K562 (cell line): ENCODE results near the gene KRT80. TPM values are rescaled to one million over a fixed set of nuclear protein-coding genes. Genes with fewer than 3 reads are reported as not detected.

Experiments used
- ATAC-seq: fragments of 200-7000 bp; cut with Tn5 transposase; 3 replicates; pipeline ENCODE4 v1.9.1; 2020; ENCODE audit warnings: moderate library complexity
- BruUV-seq: library from RNA; stranded (reverse); fragments of 400-500 nt; replicated peaks from 2 replicates; lab custom pipeline; 2021; lab: Mats Ljungman, UMichigan
- CTCF ChIA-PET: fragments of 300-600 bp; formaldehyde crosslinking; extraction: SDS; loops from one replicate; lab custom pipeline; 2021; ENCODE audit warnings: low intra/inter-chr PET ratio; lab: Yijun Ruan, JAX
- POLR2A ChIA-PET: fragments of 300-600, 350-650 bp; sonication (Branson Sonifier 250); formaldehyde crosslinking; extraction: SDS; loops from one replicate; lab custom pipeline; 2021; ENCODE audit warnings: antibody characterized with exemption, inconsistent platforms; lab: Yijun Ruan, JAX
- DNase-seq, 4 experiments: peaks; one replicate each; pipeline versions ENCODE4 v3.0.0 to v3.0.0-alpha.2; 2011 to 2018; ENCODE audit warnings: low spot score in 3 of 4, mixed read lengths in 3 of 4; ENCODE audit errors: extremely low read depth in 1 of 4
- FAIRE-seq: peaks from 2 replicates; lab custom pipeline; 2011; peaks lifted over from hg19 to GRCh38; lab: Jason Lieb, UNC
- H2AFZ ChIP-seq: 2 replicates; pipeline ENCODE4 v1.6.0; 2011; ENCODE audit warnings: low read depth, low read length, control low read depth, inconsistent platforms
- H3K27ac ChIP-seq: fragments of 200-600 bp; 3 replicates; pipeline ENCODE4 v1.8.0; 2011; ENCODE audit warnings: low read depth, mild to moderate bottlenecking, control low read depth, inconsistent platforms, low read length, moderate library complexity, mixed read lengths; ENCODE audit errors: extremely low read depth
- H3K27me3 ChIP-seq, 2 experiments: fragments of 300-600 bp in 1 of 2; 2 replicates in 1 of 2; 3 replicates in 1 of 2; pipeline versions ENCODE4 v1.6.0 to v1.8.0; 2011; ENCODE audit warnings: inconsistent platforms in 2 of 2, low read length in 2 of 2, mild to moderate bottlenecking in 1 of 2, mixed read lengths in 1 of 2, moderate library complexity in 1 of 2; ENCODE audit not compliant: control insufficient read depth in 2 of 2, insufficient read depth in 2 of 2
- H3K36me3 ChIP-seq: fragments of 300-600 bp; 3 replicates; pipeline ENCODE4 v1.8.0; 2011; ENCODE audit warnings: mild to moderate bottlenecking, low read length, inconsistent platforms; ENCODE audit not compliant: control insufficient read depth, insufficient read depth
- H3K4me1 ChIP-seq, 2 experiments: fragments of 200-600 bp in 1 of 2; replicated peaks in 1 of 2; 2 replicates in 1 of 2; 3 replicates in 1 of 2; pipeline versions ENCODE4 v1.5.1 to v1.8.0; 2011; ENCODE audit warnings: inconsistent platforms in 2 of 2, low read length in 2 of 2, mild to moderate bottlenecking in 1 of 2, mixed read lengths in 1 of 2, moderate library complexity in 1 of 2; ENCODE audit not compliant: control insufficient read depth in 2 of 2, insufficient read depth in 2 of 2
- H3K4me2 ChIP-seq: 2 replicates; pipeline ENCODE4 v1.6.1; 2011; ENCODE audit warnings: low read length, control low read depth, inconsistent platforms, mixed read lengths; ENCODE audit not compliant: insufficient read depth
- H3K4me3 ChIP-seq: fragments of 200-600 bp; sonication (generic), shearing (Covaris generic); 2 replicates; pipeline ENCODE4 v1.5.1; 2016; ENCODE audit warnings: control low read depth, inconsistent platforms
- H3K79me2 ChIP-seq: fragments of 200-600 bp; 3 replicates; pipeline ENCODE4 v1.8.0; 2011; ENCODE audit warnings: low read length, inconsistent platforms; ENCODE audit not compliant: control insufficient read depth, insufficient read depth
- H3K9ac ChIP-seq, 2 experiments: 2 replicates each; pipeline versions ENCODE4 v1.6.0 to v1.6.1; 2011; ENCODE audit warnings: low read depth in 2 of 2, low read length in 2 of 2, control low read depth in 1 of 2, inconsistent platforms in 1 of 2, mild to moderate bottlenecking in 1 of 2, mixed read lengths in 1 of 2; ENCODE audit not compliant: insufficient read depth in 1 of 2
- H3K9me1 ChIP-seq: one replicate; pipeline ENCODE4 v1.6.0; 2011; ENCODE audit warnings: inconsistent platforms, mild to moderate bottlenecking, low read length, moderate library complexity; ENCODE audit not compliant: control insufficient read depth, insufficient read depth
- H3K9me3 ChIP-seq: replicated peaks from 2 replicates; pipeline ENCODE4 v1.5.1; 2011; ENCODE audit warnings: low read depth, low read length, inconsistent platforms; ENCODE audit not compliant: control insufficient read depth, insufficient read depth
- H4K20me1 ChIP-seq: replicated peaks from 2 replicates; pipeline ENCODE4 v1.6.1; 2011; ENCODE audit warnings: low read length, inconsistent platforms, mixed read lengths; ENCODE audit not compliant: control insufficient read depth, insufficient read depth
- BCL6 ChIP-seq: fragments of 250-450 bp; sonication (Bioruptor Pico); IDR thresholded peaks from 2 replicates; pipeline ENCODE4 v1.4.0; 2020
- GTF2F1 ChIP-seq: IDR thresholded peaks from 2 replicates; pipeline ENCODE4 v1.6.1; 2011; ENCODE audit warnings: low read depth, low read length, improper control_type of control experiment
- KLF13 ChIP-seq: fragments of 450-650 bp; IDR thresholded peaks from 2 replicates; pipeline ENCODE4 v1.6.1; 2016; ENCODE audit warnings: missing genetic modification characterization, low read depth, mild to moderate bottlenecking, missing compliant biosample characterization, moderate library complexity, borderline replicate concordance
- MAFK ChIP-seq: IDR thresholded peaks from 2 replicates; pipeline ENCODE4 v1.6.1; 2011; ENCODE audit warnings: low read length, improper control_type of control experiment
- NR3C1 ChIP-seq: sonication (generic); formaldehyde crosslinking; IDR thresholded peaks from 2 replicates; pipeline ENCODE4 v1.8.1; 2022; ENCODE audit warnings: missing genetic modification reagents
- ZNF140 ChIP-seq: fragments of 250-450 bp; sonication (Bioruptor Pico); IDR thresholded peaks from 2 replicates; pipeline ENCODE4 v1.8.0; 2021; ENCODE audit warnings: moderate library complexity, mild to moderate bottlenecking, inconsistent platforms
- WGBS: fragments of 100-300 bp; shearing (Covaris generic); methylation state at CpG from one replicate; pipeline ENCODE4 v1.1.6; 2016; ENCODE audit warnings: low coverage, mixed read lengths; ENCODE audit not compliant: insufficient coverage; ENCODE audit errors: missing lambda C conversion rate; 5-methylcytosine and 5-hydroxymethylcytosine counted together
- in situ Hi-C: fragments of 300-500 bp; cut with MboI; formaldehyde crosslinking; loops from 4 replicates; pipeline ENCODE4 v1.15.0; 2018; ENCODE audit warnings: inconsistent platforms, mixed read lengths
- intact Hi-C: fragments of 100-400 bp; cut with micrococcal nuclease; formaldehyde crosslinking; loops from 2 replicates; pipeline ENCODE4 v1.14.2; 2022
- polyA plus RNA-seq, 8 experiments: library from polyadenylated mRNA; depleted of rRNA in 4 of 8; stranded (reverse) in 5 of 8; unstranded in 3 of 8; fragments of >200 nt; fragmentation: Nextera tagmentation in 2 of 8; fragmentation: Illumina TruSeq in 1 of 8; extraction: Ambion mirVana in 2 of 8; extraction: Trizol in 1 of 8; gene quantifications; 2 replicates each; pipeline versions ENCODE4 v1.2.1 to v1.2.3, GENCODE V29; 2011 to 2014; ENCODE audit warnings: inconsistent platforms in 1 of 8, missing spikeins in 1 of 8
- total RNA-seq, 7 experiments: library from RNA; depleted of rRNA in 6 of 7; stranded (reverse); fragments of >200 nt in 6 of 7; fragmentation: Illumina TruSeq in 2 of 7; extraction: Trizol in 2 of 7; gene quantifications; 2 replicates each; pipeline versions ENCODE4 v1.2.1 to v1.2.3, GENCODE V29; 2011 to 2021; ENCODE audit warnings: low replicate concordance in 1 of 7
- TF ChIP-seq, protein P1 (sequence below): fragments of 450-650 bp; IDR thresholded peaks from 2 replicates; pipeline ENCODE4 v1.6.1; 2016; ENCODE audit warnings: mild to moderate bottlenecking, moderate library complexity

The KRT80 gene
- total and polyA plus RNA-seq, 9 of the 15 experiments (the other 6 are each of a cell fraction or from before 2014, with no cell fraction given), result not detected

DNA sequence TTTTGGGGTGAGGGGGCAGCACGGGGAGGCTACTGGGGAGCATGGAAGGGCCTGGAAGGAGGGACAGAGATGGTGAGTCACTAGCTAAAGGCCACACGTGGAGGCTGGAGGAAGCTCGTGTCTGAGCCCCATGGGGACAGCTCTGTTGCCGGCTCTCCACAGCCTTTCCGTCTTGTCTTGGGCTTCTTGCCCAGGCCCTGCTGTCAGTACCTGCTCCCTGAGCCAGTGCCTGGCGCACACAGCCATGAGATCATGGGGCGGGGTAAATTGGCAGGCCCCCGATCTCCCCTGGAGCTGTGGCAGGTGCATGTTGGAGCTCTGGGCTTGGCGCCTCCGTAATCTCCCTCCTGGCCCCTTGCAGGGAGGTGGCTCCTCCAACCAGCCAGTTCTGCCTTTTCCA lies 16.1 kb upstream of the KRT80 start:
- Histone ChIP-seq H3K9ac (no peak overlapping the region), H3K27me3 (peaks cover 20 to 64% of the 10 kb centered on the region in 2 experiments; a peak in 4 of 5 replicates), H3K4me1 (no peaks in the 10 kb centered on the region; a peak in 2 of 5 replicates), H2AFZ (no peak overlapping the region), H3K4me3 (no peak overlapping the region), H3K27ac (no peak overlapping the region), H3K9me1 (peaks cover 4% of the 10 kb centered on the region), H3K4me2 (no peak overlapping the region), H3K9me3 (no peaks in the 10 kb centered on the region), H3K79me2 (no peaks in the 10 kb centered on the region), H3K36me3 (no peaks in the 10 kb centered on the region), H4K20me1 (peaks cover 18% of the 10 kb centered on the region)
- ATAC-seq (no peak), DNase-seq (no peak), FAIRE-seq (no peak)
- intact Hi-C loops, result no loop called here
- no TSS peak for BruUV-seq
- 0% methylated on average over 10 of the region's 10 CpGs for WGBS
- TF ChIP-seq BCL6 (CRISPR knock-in tag) (no peak), MAFK (no peak), GTF2F1 (no peak), ZNF140 (CRISPR knock-in tag) (no peak), KLF13 (no peak), NR3C1 (CRISPR knock-in tag) (no peak)
- TF ChIP-seq, protein P1, sequence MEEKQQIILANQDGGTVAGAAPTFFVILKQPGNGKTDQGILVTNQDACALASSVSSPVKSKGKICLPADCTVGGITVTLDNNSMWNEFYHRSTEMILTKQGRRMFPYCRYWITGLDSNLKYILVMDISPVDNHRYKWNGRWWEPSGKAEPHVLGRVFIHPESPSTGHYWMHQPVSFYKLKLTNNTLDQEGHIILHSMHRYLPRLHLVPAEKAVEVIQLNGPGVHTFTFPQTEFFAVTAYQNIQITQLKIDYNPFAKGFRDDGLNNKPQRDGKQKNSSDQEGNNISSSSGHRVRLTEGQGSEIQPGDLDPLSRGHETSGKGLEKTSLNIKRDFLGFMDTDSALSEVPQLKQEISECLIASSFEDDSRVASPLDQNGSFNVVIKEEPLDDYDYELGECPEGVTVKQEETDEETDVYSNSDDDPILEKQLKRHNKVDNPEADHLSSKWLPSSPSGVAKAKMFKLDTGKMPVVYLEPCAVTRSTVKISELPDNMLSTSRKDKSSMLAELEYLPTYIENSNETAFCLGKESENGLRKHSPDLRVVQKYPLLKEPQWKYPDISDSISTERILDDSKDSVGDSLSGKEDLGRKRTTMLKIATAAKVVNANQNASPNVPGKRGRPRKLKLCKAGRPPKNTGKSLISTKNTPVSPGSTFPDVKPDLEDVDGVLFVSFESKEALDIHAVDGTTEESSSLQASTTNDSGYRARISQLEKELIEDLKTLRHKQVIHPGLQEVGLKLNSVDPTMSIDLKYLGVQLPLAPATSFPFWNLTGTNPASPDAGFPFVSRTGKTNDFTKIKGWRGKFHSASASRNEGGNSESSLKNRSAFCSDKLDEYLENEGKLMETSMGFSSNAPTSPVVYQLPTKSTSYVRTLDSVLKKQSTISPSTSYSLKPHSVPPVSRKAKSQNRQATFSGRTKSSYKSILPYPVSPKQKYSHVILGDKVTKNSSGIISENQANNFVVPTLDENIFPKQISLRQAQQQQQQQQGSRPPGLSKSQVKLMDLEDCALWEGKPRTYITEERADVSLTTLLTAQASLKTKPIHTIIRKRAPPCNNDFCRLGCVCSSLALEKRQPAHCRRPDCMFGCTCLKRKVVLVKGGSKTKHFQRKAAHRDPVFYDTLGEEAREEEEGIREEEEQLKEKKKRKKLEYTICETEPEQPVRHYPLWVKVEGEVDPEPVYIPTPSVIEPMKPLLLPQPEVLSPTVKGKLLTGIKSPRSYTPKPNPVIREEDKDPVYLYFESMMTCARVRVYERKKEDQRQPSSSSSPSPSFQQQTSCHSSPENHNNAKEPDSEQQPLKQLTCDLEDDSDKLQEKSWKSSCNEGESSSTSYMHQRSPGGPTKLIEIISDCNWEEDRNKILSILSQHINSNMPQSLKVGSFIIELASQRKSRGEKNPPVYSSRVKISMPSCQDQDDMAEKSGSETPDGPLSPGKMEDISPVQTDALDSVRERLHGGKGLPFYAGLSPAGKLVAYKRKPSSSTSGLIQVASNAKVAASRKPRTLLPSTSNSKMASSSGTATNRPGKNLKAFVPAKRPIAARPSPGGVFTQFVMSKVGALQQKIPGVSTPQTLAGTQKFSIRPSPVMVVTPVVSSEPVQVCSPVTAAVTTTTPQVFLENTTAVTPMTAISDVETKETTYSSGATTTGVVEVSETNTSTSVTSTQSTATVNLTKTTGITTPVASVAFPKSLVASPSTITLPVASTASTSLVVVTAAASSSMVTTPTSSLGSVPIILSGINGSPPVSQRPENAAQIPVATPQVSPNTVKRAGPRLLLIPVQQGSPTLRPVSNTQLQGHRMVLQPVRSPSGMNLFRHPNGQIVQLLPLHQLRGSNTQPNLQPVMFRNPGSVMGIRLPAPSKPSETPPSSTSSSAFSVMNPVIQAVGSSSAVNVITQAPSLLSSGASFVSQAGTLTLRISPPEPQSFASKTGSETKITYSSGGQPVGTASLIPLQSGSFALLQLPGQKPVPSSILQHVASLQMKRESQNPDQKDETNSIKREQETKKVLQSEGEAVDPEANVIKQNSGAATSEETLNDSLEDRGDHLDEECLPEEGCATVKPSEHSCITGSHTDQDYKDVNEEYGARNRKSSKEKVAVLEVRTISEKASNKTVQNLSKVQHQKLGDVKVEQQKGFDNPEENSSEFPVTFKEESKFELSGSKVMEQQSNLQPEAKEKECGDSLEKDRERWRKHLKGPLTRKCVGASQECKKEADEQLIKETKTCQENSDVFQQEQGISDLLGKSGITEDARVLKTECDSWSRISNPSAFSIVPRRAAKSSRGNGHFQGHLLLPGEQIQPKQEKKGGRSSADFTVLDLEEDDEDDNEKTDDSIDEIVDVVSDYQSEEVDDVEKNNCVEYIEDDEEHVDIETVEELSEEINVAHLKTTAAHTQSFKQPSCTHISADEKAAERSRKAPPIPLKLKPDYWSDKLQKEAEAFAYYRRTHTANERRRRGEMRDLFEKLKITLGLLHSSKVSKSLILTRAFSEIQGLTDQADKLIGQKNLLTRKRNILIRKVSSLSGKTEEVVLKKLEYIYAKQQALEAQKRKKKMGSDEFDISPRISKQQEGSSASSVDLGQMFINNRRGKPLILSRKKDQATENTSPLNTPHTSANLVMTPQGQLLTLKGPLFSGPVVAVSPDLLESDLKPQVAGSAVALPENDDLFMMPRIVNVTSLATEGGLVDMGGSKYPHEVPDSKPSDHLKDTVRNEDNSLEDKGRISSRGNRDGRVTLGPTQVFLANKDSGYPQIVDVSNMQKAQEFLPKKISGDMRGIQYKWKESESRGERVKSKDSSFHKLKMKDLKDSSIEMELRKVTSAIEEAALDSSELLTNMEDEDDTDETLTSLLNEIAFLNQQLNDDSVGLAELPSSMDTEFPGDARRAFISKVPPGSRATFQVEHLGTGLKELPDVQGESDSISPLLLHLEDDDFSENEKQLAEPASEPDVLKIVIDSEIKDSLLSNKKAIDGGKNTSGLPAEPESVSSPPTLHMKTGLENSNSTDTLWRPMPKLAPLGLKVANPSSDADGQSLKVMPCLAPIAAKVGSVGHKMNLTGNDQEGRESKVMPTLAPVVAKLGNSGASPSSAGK, result no peak
- in situ Hi-C loops, result no loop called here
- ChIA-PET POLR2A (interaction anchor here (0.7 to 1.1 kb wide), 2 partner anchors 12 to 710 kb away, joined by 3 to 4 read pairs; no protein-coding TSS in a partner anchor), CTCF (no interaction called here)
